NCI-H345 treated with DMSO at 0.1 percent for 48 hours (cell line): Measurements from ENCODE around the gene COL27A1.
"Not testable (repeated sequence)": the region's sequence is repeated elsewhere in the genome, so short reads cannot be mapped to it uniquely, and the experiment has no call there.

Experiments used
- DNase-seq: peaks from one replicate; lab custom pipeline; 2025; ENCODE audit not compliant: unreplicated experiment; lab: John Stamatoyannopoulos, UW

The COL27A1 gene

DNA sequence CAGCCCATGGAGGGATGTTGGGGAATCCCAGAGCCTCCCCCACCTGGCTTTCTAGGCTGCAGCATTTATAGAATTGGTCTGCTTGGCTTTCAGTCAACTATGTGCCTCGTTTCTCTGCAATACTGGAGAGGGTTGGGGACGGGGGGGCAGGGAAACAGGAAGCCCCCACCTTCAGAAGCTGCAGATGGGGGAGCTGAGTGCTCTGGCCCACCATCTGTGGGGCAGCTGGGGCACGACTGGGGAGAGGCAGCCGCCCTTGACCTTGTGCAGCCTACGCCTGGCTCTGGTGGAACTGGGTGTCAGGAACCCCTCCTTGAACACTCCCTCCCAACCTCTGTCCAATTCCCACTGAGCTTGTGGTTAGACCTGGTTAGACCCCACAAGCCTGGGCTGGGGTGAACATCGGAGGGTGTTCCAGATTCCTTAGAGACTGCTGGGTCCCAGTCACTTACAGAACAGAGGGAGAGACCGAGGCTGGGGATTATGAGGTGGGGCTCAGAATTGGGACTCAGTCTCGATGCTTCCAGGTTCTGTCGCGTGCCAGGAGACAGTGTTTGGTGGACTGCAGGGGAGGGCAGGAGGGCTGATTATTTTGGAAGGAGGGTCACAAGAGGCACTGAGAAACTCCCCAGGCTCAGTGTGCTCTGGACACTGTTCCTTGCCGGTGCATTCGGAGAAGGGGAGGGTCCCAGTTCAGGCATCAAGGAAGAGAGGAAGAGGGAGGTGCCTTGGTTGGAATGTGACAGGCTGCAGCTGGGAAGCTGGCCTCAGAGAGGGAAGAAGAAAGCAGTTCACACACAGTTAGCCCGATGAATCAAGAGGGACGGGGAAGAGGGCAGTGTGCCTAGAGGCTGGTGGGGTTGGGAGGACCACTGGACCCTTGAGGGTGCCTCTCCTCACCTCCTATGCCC lies 25.6 kb downstream of the COL27A1 start:
- no peak for DNase-seq

DNA sequence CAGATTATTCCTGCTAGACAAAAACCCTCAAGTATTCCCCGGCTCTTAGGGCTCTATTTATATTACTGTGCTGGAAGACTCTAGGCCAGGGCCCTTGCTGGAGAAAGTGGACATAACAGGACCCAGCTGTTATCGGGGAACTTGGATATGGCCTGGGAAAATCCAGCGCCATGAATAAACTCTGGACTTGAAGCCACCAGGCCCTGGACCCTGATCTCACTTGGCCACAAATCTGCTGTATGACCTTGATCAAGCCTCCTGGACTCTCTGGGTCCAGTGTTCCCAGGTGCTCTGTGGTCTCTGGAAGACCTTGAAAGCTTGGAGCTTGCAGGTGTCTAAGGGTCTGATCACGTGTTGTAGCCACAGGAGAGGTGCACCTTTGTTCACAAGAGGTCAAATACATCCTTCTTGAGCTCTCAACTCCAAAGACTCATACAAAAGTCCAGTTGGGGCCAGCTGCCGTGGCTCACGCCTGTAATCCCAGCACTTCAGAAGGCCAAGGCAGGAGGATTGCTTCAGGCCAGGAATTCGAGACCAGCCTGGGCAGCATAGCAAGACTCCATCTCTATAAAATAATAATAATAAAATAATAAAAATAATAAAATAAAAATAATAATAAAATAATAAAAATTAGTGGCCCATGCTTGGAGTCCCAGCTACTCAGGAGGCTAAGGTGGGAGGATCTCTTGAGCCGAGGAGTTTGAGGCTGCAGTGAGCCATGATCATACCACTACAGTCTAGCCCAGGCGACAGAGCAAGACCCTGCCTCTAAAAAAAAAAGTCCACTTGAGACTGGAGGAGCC lies 26.5 kb downstream of the COL27A1 start:
- no peak for DNase-seq

DNA sequence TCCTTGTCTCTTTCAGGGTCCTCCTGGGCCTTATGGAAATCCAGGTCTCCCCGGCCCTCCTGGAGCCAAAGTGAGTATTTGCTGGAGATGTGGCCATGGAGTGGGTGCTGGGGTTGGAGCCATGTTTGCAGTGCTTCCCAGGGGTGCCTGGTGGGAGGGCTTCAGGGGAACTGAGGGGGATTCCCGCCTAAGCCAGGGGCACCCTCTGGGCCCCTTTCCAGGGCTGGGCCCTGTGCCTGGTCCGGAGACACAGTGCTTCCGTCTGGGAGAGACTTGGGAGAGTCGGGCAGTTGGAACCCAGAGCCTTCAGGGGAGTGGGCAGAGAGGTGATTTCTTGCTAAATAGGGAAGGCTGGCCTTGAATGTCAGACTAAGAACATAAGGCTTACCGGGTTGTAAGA lies 27.7 kb downstream of the COL27A1 start:
- no peak for DNase-seq

DNA sequence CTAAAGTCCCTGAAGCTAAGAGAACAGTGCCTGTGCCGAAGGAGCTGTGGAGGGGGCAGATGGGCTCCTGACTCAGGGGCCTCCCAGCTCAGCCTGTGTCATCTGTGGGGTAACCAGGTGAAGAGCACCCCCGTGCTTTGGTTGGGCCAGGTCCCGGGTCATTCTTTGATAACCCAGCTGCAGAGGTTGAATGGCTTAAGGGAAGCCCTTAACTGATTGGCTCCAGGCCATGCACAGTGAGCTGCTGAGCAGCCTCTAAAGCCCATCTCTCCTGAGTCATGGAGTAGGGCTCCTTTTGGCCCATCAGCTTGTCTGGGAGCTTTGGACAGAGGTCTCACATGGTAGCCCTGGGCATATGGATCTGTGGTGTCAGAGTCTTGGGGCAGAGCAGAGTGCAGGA lies 28.7 kb downstream of the COL27A1 start:
- DNase-seq = no peak

GRCh38 chr9:114184866-114185265 lies 29.5 kb downstream of the COL27A1 start:
- no peak for DNase-seq

DNA sequence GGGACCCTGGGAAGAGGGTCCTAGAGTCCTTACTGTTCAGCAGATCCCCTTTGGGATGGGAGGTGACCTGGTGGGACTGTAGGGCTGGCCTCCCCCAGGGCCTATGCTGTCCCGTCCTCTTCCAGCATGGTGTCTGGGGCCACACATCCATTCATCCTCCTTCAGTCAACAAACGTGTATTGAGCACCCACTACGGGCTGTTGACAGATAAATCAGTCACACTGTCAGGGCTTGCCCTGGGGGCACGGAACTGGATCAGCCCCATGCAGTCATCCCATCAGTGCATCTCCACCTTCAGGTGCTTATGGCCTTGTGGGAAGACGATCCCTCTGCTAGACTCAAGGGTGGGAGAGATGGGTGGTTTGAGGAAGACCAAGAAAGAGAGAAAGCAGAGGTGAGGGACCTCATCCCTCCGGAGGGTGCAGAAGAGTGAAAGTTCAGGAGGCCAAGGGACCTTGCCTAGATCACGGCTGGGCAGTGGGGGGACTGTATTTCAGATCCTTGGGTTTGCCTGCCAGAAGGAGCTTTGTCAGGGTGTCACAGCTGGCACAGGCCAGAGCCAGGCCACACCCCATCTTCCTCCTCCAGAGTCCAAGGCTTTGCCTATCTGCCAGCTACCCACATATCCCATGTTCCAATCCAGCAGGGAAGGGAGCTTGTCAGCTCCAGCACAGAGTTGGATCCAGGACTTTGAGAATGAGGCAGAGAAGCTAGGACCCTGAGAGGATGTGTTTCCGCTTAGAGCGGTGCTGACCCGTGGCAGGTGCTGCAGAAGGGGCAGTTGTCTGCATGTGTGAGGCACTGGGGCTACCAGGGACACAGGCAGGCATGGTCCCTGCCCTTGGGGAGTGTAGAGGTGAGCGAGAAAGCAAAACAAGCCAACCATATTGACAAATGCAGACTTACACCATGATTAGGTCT lies 30.5 kb downstream of the COL27A1 start:
- DNase-seq = no peak

DNA sequence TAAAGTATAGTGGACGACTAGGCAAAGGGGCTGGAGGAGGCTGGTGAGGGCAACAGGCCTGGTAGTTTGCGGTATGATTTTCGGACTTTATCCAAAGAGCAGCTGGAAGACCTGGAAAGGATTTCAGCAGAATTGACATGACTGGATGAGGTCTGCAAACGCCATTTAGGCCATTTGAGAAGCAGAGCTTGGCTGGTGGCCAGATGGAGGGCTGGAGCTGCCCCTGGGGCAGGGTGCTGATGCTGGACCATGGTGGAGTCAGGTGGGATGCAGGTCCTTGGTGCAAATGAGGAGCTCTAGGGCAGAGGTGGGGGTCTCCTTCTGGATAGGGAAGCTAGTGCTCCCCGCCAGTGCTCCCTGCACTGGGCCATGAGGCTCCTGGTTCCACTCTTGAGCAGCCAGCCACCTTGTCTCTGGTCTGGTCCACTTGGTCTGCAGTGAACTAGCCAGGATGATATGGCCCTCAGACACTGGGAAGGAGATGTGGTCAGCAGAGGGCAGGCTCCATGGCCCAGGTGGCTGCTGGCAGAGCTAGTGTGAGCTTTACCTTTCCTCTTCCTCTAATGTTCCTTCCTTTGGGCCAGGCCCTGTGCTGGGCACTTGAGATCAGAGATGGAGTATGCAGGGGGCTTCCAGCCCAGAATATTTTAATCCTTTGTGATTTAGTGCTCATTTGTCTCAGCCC lies 31.4 kb downstream of the COL27A1 start:
- no peak for DNase-seq

DNA sequence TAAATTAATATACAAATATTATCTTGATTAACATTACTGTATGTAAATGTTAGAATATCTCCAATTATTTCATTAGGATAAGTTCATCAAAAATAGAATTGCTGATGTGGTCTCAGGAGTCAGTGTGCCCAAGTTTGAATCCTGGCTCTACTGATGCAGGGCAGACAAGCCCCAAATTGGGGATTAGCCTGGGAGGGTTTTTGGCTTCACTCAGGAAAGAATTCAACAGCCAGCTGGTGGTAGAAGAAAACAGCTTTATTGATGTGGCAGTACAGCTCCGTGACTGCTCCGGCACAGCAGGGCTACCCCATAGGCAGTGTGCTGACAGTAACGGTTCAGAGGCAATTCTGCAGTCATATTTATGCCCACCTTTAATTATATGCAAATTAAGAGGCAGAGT lies 32.5 kb downstream of the COL27A1 start:
- DNase-seq = no peak

- DNase-seq = no peak
Measured at GRCh38 chr9:114189823-114190562, 34.7 kb downstream of the COL27A1 start.

DNA sequence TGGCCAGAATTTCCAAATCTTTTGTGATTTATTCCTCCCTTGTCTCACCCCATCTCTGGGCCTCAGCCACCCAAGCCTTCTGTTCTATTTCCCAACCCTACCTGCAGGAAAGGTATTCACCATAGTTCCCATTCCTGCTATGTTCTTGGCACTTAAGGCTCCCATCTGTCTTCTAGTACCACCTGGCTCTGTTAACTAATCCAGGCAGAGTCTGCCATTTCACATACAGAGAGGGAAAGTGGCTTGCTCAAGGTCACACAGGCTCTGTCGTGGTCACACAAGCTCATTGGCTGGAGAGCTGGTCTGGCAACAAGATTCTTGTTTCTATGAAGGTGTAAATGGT lies 35.2 kb downstream of the COL27A1 start:
- DNase-seq = no peak

DNA sequence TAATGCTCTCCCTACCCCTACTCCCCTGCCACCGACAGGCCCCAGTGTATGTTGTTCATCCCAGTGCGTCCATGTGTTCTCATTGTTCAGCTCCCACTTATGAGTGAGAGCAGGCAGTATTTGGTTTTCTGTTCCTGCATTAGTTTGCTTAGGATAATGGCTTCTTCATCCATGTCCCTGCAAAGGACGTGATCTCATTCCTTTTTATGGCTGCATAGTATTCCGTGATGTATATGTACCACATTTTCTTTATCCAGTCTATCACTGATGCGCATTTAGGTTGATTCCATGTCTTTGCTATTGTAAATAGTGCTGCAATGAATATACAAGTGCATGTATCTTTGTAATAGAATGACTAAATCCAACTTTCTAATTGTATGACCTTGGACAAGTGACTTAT lies 36.1 kb downstream of the COL27A1 start:
- not testable (repeated sequence) for DNase-seq

- DNase-seq = no peak
Measured at GRCh38 chr9:114192539-114192938, 37.2 kb downstream of the COL27A1 start.

GRCh38 chr9:114193090-114193489 lies 37.8 kb downstream of the COL27A1 start:
- no peak for DNase-seq

- no peak for DNase-seq
Measured at GRCh38 chr9:114196117-114196516, 40.8 kb downstream of the COL27A1 start.

- DNase-seq = no peak
Measured at GRCh38 chr9:114196979-114197622, 41.8 kb downstream of the COL27A1 start.

GRCh38 chr9:114198249-114199040 lies 43.1 kb downstream of the COL27A1 start:
- DNase-seq = no peak

GRCh38 chr9:114200721-114201300 lies 45.5 kb downstream of the COL27A1 start:
- no peak for DNase-seq

DNA sequence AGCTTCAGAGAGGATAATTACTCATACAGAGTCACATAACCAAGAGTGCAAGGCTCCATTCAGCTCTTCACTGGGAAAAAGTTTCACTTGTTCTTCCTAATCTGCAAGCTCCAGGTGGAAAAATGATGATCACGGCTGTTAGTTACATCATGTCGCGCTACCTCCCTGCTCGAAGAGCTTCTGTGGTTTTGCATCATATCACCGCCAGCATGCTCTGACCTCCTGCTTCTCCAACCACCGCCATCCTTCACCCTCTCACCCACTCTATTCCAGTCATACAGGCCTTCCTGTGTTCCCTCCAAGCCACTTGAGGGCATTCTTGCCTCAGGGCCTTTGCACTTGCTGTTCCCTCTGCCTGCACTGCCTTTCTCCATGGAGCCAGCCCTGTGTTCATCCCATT lies 47.1 kb downstream of the COL27A1 start:
- no peak for DNase-seq
